ENCODE data around the gene TFG.

The TFG gene

DNA sequence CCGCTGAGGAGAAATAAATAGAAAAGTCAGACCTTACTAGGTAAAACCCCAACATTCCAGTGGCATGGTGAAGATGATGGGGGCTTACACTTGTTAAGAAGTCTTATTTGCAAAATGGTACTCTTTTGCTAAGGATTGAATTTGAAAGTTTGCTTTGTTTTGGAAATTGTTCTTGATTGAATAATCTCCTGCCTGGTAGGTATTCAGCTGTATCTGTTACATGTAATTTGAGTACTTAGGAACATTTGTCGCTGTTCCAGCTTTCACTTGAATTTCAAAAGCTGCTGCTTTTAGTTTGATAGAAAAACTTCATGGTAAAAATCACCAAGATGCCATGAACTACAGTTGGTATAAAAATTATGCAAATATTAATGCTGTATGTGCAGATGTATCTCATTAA lies 44.6 kb downstream of the TFG start:
- DNase-seq (ENCODE audit: extremely low read depth in 1 of 2, low read depth in 1 of 2) = no peak

DNA sequence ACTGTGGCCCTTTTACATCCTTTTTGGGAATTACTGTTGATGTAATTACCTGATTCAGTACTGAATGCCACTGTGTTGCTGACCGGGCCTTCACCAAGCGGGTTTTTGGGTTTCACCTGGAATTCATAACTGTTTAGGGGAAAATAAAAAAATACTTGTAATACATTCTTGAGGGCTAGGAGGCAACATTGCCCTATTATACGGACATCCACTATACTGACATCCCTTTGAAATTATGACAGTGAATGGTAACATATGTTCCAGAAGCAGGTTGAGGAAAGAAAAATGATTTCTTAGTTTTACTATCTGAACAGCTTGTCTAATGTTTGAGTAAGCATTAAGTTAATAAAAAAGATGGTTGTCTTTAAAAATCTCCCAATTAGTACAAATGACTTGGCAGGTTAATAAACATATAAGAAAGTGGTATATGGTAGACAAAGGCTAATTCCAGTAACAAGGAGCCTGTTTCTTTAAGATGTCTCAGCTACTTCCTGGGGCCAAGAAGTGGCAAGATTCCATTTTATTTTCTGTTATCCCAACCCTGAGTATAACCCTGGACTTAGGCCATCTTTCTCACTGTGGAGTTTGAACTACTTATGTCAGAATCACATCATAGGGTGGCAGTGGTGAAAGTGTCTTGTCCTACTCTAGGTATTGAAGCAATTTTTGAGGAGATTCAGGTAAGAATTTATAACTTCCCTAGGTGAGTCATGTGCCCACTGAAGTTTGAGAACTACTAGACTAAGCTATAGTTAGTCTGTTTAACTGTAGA lies 45.5 kb downstream of the TFG start:
- DNase-seq (ENCODE audit: extremely low read depth in 1 of 2, low read depth in 1 of 2) = no peak

DNA sequence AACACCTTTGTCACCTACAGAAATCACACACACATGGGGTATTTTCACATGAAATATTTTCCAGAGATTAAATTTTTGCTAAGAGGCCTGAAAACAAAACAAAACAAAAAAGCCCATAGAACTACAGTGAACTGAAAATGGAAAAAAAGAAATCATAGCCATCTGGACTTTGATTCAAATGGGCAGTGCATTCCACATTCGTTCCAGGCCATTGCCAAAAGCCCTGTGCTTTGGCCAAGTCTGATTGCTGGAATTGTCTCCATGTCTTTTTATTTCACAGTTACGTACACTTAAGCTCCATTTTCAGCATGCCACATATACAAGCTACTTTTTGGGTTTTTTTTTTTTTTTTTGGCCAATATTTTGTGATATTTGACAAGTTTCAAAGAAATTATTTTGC lies 47.1 kb downstream of the TFG start:
- no peak for DNase-seq (ENCODE audit: extremely low read depth in 1 of 2, low read depth in 1 of 2)

DNA sequence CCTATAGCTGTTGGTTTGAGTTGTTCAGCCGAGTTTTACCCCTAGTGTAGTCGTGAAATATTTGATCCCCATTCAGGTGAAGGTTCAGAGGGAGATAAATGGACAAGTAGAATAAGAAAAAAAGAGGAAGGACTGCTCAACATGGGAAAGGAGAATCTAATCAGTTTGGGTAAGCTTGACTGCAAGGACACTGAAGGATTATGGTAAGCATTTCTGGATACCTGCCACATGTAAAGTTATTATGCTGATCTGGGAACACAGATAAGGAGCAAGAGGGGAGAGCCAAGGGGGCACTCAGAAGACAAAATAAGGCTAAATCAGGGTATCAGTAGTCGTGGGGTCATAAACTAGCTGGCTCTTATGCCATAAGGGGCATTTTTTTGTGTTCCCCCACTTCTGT lies 49.9 kb downstream of the TFG start:
- DNase-seq (ENCODE audit: extremely low read depth in 1 of 2, low read depth in 1 of 2) = no peak

DNA sequence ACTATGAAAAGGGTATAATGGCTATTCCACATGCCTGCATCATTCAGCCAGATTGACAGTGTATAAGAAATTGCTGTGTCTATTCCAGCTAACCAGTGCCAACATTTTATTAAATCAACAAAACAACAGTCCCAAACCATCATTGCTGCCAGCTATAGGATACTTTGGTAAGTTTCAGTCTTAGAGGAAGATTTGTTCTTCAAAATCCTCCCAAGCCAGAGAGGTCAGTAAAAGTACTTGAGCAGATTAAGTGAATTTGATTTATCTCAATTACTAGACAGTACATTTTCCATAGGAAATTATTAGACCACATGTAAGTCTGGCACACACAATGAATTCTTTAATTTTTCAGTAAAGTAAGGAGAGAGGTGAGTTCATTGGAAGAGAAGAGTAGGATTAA lies 50.7 kb downstream of the TFG start:
- no peak for DNase-seq (ENCODE audit: extremely low read depth in 1 of 2, low read depth in 1 of 2)

DNA sequence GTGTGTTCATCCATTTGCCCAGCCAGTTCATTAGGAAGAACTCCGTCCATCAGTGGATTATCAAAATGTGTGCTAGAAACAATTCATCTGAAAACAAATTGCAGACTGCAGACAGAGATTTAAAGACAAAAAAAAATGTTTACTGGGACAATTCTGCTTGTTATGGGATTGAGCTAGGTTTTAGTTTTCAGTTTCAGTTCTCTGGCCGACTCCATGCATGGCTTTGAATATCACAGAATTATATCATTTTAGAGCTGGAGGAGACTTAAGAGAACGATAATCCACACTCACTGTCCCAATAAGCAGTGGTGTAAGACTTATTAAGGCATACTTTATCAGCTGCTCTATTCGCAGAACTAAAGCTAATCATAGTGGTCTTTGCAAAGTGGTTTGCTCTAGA lies 51.1 kb downstream of the TFG start:
- DNase-seq (ENCODE audit: extremely low read depth in 1 of 2, low read depth in 1 of 2) = no peak

DNA sequence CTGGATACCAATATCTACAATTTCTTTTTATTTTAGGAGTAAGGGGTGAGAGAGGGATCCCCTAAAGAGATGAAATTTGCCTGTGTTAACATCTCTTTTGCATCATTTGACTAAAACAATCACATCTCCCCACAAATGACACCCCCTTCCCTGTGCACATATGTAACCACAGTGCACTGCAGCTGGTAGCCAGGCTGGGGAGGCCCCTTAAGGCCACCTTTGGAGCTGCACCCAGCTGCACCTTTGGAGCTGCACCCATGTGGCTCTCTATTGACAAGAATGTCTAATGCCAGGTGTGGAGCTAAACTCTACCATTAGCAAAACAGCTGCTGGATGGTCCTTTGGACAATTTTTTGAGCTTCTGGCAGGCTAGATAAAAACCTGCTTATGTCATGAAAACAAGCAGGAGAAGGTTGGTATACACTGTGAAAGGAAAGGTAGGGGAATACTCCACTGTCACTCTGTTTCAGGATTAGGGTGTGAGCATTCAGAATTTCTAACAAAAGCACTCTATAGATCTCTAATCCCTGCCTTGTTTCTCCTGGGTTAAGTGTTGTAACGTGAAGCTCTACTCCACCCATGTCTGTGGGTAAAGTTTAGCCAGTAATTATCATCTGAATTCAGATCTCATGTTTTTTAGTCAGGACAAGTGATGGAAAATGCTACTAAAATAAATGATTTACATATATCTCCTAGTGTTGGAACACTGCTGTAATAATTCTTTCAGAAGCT lies 52.1 kb downstream of the TFG start:
- no peak for DNase-seq (ENCODE audit: extremely low read depth in 1 of 2, low read depth in 1 of 2)

DNA sequence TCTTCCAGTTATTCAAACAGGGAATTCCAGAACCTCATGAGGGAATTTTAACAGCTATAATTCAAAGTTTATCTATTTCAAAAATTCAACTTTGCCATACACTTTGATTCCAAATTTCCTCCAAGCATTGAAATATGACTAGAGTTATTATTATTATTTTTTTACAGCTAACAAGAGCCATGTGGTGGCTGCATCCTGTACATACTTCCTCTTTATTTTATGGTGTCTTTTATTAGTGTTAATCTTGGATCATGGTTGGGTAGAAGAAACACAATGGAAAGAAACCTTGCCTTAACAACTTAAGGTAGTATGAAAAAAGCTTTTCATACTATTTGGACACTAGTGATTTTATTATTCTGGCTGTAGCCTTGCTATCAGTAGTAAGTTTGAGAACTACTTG lies 52.7 kb downstream of the TFG start:
- no peak for DNase-seq (ENCODE audit: extremely low read depth in 1 of 2, low read depth in 1 of 2)

DNA sequence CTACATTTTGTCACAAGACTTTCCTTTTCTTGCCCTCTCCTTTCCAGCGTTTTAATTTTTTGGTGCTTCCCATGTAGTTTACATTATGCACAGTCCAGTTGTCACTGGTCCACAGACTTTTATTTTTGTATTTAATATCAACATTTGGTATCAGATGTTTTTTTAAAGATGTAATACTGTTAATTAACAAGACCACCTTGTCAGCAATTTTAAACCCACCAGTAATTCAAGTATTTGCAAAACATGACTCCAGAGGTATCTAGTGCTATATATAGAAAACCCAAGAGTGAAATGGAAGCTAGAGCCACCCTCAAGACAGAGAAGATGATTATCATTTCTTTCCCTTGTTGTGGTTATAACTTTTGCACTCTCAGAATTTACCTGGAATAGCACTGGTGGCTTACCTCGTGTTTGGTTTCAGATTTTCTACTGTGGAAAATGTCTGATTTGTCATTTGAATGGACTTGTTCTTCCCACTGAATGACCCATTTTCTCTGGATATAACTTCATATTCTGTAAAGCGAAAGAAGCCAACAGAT lies 56.2 kb downstream of the TFG start:
- no peak for DNase-seq (ENCODE audit: extremely low read depth in 1 of 2, low read depth in 1 of 2)

DNA sequence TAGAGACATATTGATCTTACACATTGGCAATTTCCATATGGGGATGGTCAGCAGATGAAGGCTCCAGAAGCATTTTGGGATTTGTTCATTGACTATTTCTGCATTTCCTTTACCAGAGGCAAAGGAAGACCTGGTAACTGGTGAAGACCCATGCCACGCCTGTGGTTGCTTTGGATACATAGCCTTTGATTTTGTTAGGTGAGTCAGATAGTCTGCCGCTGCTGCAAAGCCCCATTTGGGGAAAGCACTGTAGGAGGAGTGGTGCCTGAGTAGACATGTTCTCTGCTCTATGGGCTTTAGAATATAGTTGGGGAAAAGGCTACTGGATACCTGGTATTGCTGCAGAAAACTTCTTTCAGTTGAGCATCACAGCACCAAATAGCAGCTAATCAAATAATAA lies 56.8 kb downstream of the TFG start:
- no peak for DNase-seq (ENCODE audit: extremely low read depth in 1 of 2, low read depth in 1 of 2)

DNA sequence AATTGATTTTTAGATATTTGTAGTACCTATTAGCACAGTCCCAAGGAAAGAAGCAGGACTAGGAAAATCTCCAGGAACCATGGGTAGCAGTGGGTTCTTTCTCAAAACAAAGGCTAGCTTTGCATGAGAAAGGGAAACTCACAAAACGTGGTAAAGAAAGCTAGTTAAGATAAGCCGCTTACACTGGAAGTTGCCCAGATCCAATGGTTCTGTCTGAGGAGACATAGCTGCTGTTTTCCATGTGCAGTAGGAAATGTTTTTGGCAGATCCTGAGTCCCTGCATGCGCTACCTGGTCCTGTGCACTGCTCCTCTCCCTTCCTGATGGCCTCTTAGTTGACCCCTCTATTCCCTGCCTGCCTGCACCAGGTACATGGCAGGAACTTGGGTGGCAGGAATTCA lies 60.4 kb downstream of the TFG start:
- DNase-seq (ENCODE audit: extremely low read depth in 1 of 2, low read depth in 1 of 2) = no peak

DNA sequence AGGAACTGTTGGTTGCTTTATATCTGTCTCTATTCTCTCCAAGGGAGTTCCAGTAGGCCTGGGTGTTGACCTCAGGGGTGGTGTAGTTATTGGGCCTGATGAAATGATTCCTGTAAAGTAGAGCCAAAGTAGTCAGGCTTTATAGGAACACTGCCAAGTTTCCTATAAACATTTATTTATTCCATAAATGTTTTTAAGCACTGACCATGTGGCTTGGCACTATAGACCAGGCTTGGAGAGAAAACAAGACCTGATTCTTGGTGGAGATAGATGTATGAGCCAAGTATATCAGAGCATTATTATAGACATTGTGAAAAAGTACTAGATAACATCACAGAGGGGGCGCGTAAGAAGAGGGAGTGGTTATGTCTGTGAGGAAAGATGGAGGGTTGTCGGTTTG lies 65.9 kb downstream of the TFG start:
- no peak for DNase-seq (ENCODE audit: extremely low read depth in 1 of 2, low read depth in 1 of 2)

DNA sequence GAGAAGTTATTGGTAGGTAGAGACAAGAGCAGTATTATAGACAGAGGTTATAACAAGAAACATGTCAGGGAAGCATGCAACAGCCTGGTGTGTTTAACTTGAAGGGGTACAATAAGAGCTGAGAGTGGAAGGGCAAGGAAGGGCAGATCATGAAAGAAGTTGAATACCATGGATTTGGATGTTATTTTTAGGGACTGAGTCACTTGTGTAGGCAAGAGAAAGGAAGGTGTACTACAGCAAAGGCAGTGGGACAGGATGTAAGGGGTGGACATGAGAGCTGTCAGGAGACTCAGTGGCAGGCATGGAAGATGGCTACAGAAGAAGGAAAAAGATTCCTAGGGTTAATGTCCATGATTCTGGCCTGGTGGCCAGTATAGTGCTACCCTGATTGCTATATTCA lies 66.4 kb downstream of the TFG start:
- DNase-seq (ENCODE audit: extremely low read depth in 1 of 2, low read depth in 1 of 2) = no peak

DNA sequence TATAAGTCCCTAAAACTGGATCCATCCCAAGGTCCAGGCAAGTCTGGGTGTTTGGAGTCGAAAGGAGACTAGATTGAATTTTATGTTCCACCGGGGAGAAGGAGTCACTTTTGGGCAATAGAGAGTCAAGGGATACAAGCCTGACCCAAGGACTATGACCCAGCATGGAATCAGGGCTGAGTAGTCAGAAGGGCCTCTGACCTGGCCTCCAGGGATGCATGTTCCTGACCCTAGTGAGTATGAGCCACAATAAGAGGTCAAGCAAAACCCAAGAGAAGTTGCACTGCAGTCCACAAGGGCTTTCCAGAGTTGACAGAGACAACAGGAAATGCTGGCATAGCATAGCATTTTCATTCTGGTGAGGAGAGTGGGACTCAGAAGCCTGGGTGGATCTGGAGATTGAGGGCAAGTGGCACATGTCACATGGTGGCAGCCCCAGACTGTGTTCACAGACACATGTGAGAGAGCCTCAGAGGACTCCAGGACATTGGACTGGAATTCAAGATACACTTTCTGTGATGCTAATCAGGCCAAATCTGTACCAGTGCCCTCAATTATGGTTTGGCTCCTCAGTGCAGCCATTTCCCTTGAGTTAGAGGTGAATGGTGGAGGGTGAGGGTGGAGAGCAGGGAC lies 66.9 kb downstream of the TFG start:
- no peak for DNase-seq (ENCODE audit: extremely low read depth in 1 of 2, low read depth in 1 of 2)

DNA sequence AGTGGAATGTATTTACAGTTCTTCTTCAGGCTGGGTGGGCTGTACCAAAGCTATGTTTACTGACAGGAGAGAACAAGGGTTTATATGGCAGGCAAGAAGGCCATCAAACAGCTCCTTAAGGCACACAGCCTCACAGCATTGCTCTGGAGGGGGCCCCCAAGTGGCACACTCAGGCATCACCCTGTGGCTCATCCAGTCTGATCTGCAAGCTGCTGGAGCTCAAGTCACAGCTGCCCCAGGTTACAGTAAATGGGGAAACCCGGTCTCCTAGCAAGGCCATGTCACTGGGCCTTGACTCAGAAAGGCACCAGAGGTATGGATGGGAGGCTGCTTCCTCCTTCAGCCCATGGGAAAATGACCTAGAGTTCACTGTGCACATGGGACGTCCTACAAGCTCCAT lies 67.5 kb downstream of the TFG start:
- no peak for DNase-seq (ENCODE audit: extremely low read depth in 1 of 2, low read depth in 1 of 2)

DNA sequence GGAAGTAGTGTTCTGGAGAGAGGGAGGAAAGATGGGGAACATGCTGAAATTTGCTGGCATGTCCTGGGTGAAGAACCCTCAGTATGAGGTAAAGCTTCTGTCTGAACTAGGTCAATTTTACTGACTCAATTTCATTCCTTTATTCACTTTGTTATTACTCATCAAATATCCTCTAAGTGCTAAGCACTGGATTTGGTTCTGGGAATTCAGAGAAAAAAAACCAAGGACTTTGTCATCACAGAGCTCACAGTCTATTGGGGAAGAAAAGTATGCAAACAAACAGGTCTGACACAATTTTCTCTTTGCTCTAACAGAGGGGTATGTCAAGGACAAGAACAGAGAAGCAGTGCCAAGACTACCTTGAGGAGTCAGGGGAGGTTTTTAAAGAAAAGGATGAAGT lies 68.0 kb downstream of the TFG start:
- DNase-seq (ENCODE audit: extremely low read depth in 1 of 2, low read depth in 1 of 2) = no peak

DNA sequence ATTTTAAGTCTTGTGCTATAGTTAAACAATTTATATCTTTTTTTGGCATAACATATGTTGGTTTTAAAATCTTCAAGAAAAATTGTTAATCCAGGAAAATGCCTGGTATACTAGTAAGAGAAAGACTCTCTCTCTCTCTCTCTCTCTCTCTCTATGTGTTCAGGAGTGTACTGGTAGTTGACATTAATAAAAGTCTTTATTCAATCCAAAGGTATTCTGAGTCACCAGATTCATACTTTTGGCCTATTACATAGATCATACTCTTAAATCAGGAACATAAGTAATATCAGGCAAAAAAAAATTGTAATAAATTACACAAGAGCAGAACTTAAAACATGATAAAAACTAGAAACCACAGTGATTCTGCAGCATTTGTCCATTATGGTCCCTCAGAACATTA lies 70.2 kb downstream of the TFG start:
- DNase-seq (ENCODE audit: extremely low read depth in 1 of 2, low read depth in 1 of 2) = no peak

DNA sequence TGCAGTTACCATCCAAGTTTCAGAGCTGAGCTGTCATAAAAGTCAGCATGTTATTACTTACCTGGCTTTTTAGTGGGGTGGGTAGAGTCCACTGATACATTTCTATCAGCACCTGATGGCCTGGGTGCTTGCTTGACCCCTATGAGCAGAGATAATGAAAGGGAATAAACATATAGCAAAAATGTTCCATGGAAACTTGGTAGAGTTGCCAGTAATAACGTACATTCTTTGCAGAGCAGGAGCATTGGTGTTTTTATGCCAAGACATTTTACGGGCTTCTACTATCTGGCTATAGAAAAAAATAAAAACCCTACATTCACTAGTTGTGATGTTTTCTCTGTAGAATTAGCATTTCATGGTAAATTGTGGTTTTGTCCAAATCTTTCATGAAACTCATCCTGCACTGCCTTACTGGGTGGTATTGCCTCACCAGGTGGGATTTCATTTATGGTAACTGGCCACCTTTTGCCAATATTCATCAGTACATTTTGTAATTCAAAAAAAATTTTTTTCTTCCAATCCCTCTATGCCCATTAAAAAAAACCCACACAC lies 70.9 kb downstream of the TFG start:
- DNase-seq (ENCODE audit: extremely low read depth in 1 of 2, low read depth in 1 of 2) = no peak

DNA sequence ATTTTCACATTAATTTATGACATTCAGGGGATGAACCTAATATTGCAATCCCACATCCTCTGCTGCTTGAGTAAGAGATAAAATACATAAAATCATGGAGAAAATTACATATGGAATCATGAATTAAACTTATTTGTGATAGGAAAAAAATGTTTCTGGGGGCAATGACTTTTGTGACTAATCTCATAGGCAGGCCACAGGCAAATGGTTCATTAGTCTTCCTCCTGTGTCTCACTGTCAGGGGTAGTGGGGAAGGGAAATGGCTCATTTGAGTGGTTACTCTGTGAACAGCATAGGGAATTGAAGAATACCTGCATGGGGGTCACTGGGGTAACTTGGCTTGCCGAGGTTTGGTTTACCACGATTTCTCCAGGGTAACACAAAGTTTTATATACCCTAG lies 72.0 kb downstream of the TFG start:
- DNase-seq (ENCODE audit: extremely low read depth in 1 of 2, low read depth in 1 of 2) = no peak

DNA sequence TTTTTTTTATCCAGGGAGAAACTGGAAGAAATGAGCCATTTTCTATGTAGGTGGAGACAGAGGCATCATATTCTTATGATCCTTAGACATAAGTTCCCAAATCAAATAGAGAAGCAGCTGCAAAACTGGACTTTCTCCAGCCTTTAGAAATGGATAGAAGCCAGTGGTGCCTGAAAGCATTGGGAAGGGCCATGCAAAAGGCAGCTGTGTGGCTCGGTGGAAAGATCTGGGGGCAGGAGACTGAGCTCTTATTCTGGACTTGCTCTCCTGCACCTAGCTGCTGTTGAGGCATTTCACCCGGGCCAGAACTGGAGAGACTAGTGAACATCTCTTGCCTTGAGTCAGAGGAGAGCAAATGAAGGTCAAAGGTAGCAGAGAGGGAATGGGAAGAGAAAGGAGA lies 73.1 kb downstream of the TFG start:
- no peak for DNase-seq (ENCODE audit: extremely low read depth in 1 of 2, low read depth in 1 of 2)

DNA sequence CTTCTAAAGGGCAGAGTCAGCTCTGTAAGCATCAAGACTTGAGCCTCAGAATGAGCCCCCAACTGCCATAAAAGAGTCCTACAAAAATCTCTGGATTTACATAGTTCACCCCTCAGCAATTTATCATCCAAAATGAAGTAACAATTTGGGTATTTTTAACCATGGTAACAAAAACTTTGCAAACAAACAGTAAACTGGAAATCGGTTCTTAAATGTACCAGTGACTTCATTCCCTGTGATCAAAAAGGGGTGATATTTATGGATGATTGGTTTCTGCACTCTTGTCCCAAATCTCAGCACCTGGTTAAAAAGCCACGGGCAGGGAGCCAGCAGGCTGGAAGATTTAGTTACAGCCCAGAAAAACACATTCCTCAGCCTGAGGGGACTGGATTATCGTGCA lies 73.6 kb downstream of the TFG start:
- no peak for DNase-seq (ENCODE audit: extremely low read depth in 1 of 2, low read depth in 1 of 2)

DNA sequence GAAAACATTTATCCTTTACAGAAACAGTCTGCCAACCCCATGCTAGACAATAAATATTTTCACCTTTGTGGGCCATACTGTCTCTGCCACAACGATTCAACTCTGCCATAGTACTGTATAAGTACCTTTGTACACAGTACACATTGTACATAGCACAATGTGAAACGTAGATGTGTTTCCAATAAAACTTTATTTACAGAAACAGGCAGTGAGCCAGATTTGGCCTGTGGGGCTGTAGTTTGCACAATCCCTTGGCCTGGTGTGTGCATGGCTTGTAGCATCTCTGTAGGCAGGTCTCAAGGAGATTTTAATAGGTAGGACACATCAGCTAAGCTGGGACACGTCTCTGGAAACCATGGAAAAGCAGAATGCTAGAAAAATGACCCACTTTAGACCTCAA lies 74.3 kb downstream of the TFG start:
- no peak for DNase-seq (ENCODE audit: extremely low read depth in 1 of 2, low read depth in 1 of 2)
